Natural killer cell (primary cell): ENCODE measurements around the gene CDKAL1. TPM values are rescaled to one million over a fixed set of nuclear protein-coding genes. Genes with fewer than 3 reads are reported as not detected.

Experiments used
- ATAC-seq, 3 donors: fragments of 150-1000 bp in 2 of 3; fragments of 200-7000 bp in 1 of 3; cut with Tn5 transposase; 1 replicate in 1 of 3; 2 replicates in 2 of 3; pipeline ENCODE4 v1.10.0; 2021; ENCODE audit warnings: mild to moderate bottlenecking in 2 of 3, moderate library complexity in 2 of 3
- DNase-seq, 2 donors: peaks; one replicate each; pipeline versions ENCODE4 v3.0.0 to v3.0.0-alpha.2; 2013 to 2021; ENCODE audit warnings: mixed read lengths in 1 of 2
- H3K27ac ChIP-seq: one replicate; pipeline ENCODE4 v1.5.1; 2013; ENCODE audit warnings: mild to moderate bottlenecking, low read length
- H3K27me3 ChIP-seq: one replicate; pipeline ENCODE4 v1.6.1; 2013; ENCODE audit warnings: low read length; ENCODE audit not compliant: control insufficient read depth, insufficient read depth
- H3K36me3 ChIP-seq: one replicate; pipeline ENCODE4 v1.6.1; 2013; ENCODE audit warnings: low read length; ENCODE audit not compliant: control insufficient read depth, insufficient read depth
- H3K4me1 ChIP-seq: one replicate; pipeline ENCODE4 v1.6.1; 2013; ENCODE audit warnings: low read length; ENCODE audit not compliant: control insufficient read depth, insufficient read depth
- H3K4me3 ChIP-seq: one replicate; pipeline ENCODE4 v1.5.1; 2013; ENCODE audit warnings: low read length
- H3K9me3 ChIP-seq: one replicate; pipeline ENCODE4 v1.6.1; 2013; ENCODE audit warnings: low read length; ENCODE audit not compliant: control insufficient read depth, insufficient read depth
- H3K27ac Mint-ChIP-seq, 2 donors: one replicate each; pipeline ENCODE4 v1.8.0; 2022; ENCODE audit warnings: mild to moderate bottlenecking in 2 of 2, mixed read lengths in 2 of 2, moderate library complexity in 1 of 2
- H3K27me3 Mint-ChIP-seq, 2 donors: one replicate each; pipeline ENCODE4 v1.8.0; 2022; ENCODE audit warnings: low read depth in 2 of 2, mixed read lengths in 2 of 2
- H3K36me3 Mint-ChIP-seq: one replicate; pipeline ENCODE4 v1.8.0; 2022; ENCODE audit warnings: mixed read lengths
- H3K4me1 Mint-ChIP-seq, 2 donors: one replicate each; pipeline ENCODE4 v1.8.0; 2022; ENCODE audit warnings: mixed read lengths in 2 of 2
- H3K4me3 Mint-ChIP-seq: one replicate; pipeline ENCODE4 v1.8.0; 2022; ENCODE audit warnings: mild to moderate bottlenecking, moderate library complexity, mixed read lengths
- H3K9me3 Mint-ChIP-seq, 2 donors: one replicate each; pipeline ENCODE4 v1.8.0; 2022; ENCODE audit warnings: mixed read lengths in 2 of 2
- WGBS: methylation state at CpG from one replicate; pipeline ENCODE4 v1.1.7; 2013; ENCODE audit warnings: missing lambda C conversion rate; ENCODE audit not compliant: insufficient coverage; 5-methylcytosine and 5-hydroxymethylcytosine counted together
- intact Hi-C: fragments of 100-400 bp; cut with micrococcal nuclease; formaldehyde crosslinking; loops from one replicate; pipeline ENCODE4 v1.14.2; 2022
- total RNA-seq, 4 donors: library from RNA; stranded (reverse); fragments of 120-200 nt in 1 of 4; gene quantifications; one replicate each; pipeline versions ENCODE4 v1.2.3 to v1.2.4, GENCODE V29; 2013 to 2022
- TF ChIP-seq, protein P1 (sequence below): fragments of 200-600 bp; IDR thresholded peaks from one replicate; pipeline ENCODE4 v1.8.0; 2022; ENCODE audit warnings: antibody characterized with exemption

The CDKAL1 gene
- total RNA-seq, 3 donors from 2014 or later (not counting 1 experiment from before 2014, with no cell fraction given), result 26.0 to 32.8 (median 28.9) TPM

DNA sequence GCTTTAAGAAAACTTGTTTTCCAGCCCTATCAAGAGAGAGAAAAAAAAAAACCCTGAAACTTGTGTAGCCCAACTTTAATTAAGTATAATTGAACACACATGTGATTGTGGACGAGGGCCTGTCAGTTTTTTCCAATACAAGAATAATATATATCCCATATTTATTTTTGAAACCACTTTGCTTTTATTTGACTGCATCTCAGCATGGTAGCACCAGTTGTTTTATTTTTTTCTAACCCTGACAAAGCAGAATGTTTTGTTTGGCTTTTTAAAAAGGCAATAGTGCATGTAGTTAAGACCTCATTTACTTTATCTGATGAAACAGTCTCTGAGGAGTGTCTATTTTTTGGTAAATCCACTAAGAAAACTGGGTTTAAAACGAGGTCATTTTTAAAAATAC, 257.7 kb downstream of the CDKAL1 start:
- no peaks in the 10 kb centered on the region for H3K9me3 Mint-ChIP-seq
- H3K4me1 Mint-ChIP-seq, result no peaks in the 10 kb centered on the region
- WGBS, result 88% methylated on average over 1 of the region's 2 CpGs
- Histone ChIP-seq H3K36me3 (no peaks in the 10 kb centered on the region), H3K4me3 (no peak overlapping the region), H3K9me3 (no peaks in the 10 kb centered on the region), H3K4me1 (no peaks in the 10 kb centered on the region), H3K27ac (no peak overlapping the region), H3K27me3 (no peaks in the 10 kb centered on the region)
- intact Hi-C loops, result no loop called here
- no peaks in the 10 kb centered on the region for H3K27me3 Mint-ChIP-seq
- H3K4me3 Mint-ChIP-seq, result no peak overlapping the region
- DNase-seq (no peak), ATAC-seq (no peak)
- TF ChIP-seq, protein P1, sequence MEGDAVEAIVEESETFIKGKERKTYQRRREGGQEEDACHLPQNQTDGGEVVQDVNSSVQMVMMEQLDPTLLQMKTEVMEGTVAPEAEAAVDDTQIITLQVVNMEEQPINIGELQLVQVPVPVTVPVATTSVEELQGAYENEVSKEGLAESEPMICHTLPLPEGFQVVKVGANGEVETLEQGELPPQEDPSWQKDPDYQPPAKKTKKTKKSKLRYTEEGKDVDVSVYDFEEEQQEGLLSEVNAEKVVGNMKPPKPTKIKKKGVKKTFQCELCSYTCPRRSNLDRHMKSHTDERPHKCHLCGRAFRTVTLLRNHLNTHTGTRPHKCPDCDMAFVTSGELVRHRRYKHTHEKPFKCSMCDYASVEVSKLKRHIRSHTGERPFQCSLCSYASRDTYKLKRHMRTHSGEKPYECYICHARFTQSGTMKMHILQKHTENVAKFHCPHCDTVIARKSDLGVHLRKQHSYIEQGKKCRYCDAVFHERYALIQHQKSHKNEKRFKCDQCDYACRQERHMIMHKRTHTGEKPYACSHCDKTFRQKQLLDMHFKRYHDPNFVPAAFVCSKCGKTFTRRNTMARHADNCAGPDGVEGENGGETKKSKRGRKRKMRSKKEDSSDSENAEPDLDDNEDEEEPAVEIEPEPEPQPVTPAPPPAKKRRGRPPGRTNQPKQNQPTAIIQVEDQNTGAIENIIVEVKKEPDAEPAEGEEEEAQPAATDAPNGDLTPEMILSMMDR, result no peak
- H3K36me3 Mint-ChIP-seq, result no peaks in the 10 kb centered on the region
- H3K27ac Mint-ChIP-seq, result no peak overlapping the region

DNA sequence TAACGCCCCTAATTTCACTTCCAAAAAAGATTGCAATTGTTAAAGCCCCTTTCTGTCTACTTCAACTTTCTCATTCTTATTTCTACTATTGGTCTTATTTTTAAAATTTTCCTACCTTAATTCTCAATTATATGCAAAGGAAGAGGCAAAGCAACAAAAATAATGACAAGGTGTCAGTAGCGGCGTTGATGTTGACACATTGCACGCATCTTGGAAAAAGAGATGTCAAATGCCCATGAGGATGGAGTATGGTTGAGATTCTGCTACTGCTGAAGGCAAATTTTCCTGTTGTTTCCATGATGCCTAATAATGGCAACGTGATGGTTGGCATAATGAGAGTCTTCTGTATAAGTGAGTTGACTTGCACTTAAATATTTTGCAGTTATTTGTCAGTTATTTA, 258.9 kb downstream of the CDKAL1 start:
- Histone ChIP-seq H3K36me3 (no peaks in the 10 kb centered on the region), H3K27ac (no peak overlapping the region), H3K27me3 (no peaks in the 10 kb centered on the region), H3K4me3 (no peak overlapping the region), H3K9me3 (no peaks in the 10 kb centered on the region), H3K4me1 (no peaks in the 10 kb centered on the region)
- DNase-seq (no peak), ATAC-seq (no peak)
- WGBS, result 77% methylated on average over 5 of the region's 5 CpGs
- intact Hi-C loops, result no loop called here
- TF ChIP-seq, protein P1, result no peak
- no peak overlapping the region for H3K27ac Mint-ChIP-seq
- no peaks in the 10 kb centered on the region for H3K4me1 Mint-ChIP-seq
- no peaks in the 10 kb centered on the region for H3K36me3 Mint-ChIP-seq
- no peak overlapping the region for H3K4me3 Mint-ChIP-seq
- H3K9me3 Mint-ChIP-seq, result no peaks in the 10 kb centered on the region
- no peaks in the 10 kb centered on the region for H3K27me3 Mint-ChIP-seq

DNA sequence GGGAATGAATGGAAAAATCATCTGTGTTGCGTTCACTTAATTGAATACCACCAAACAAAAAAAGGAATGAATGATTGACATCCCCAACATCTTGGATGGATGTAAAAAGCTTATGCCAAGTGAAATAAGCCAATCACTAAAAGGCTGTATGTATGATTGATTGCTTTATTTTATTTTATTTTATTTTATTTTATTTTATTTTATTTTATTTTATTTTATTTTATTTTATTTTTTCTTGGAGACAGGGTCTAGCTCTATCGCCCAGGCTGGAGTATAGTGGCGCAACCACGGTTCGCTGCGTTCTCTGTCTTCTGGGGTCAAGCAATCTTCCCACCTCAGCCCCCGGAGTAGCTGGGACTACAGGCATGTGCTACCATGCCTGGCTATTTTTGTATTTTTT, 263.3 kb downstream of the CDKAL1 start:
- no peak overlapping the region for H3K4me3 Mint-ChIP-seq
- no peak for ATAC-seq
- 97% methylated on average over 6 of the region's 7 CpGs for WGBS

DNA sequence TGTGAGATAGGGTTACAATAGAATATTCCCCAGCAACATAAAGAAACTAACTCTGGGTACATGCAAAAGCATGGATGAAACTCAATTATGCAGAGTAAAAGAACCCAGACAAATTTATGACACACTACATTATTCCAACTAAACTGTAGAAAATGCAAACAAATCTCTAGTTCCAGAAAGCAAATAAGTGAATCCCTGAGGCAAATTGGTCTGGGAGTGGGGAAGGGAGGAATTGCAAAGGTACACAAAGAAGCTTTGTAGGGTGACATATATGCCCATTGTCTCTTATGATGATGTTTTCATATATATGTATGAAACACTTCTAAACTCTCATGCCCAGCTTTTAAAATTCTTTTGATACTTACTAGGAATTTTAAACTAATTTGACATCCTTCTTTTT, 266.0 kb downstream of the CDKAL1 start:
- Mint-ChIP-seq H3K36me3 (no peaks in the 10 kb centered on the region), H3K27me3 (no peaks in the 10 kb centered on the region), H3K4me3 (no peak overlapping the region), H3K9me3 (no peaks in the 10 kb centered on the region), H3K4me1 (no peaks in the 10 kb centered on the region), H3K27ac (no peak overlapping the region)
- Histone ChIP-seq H3K4me3 (no peak overlapping the region), H3K27ac (no peak overlapping the region), H3K36me3 (no peaks in the 10 kb centered on the region), H3K9me3 (no peaks in the 10 kb centered on the region), H3K4me1 (no peaks in the 10 kb centered on the region), H3K27me3 (no peaks in the 10 kb centered on the region)
- intact Hi-C loops, result no loop called here
- ATAC-seq (no peak), DNase-seq (no peak)
- TF ChIP-seq, protein P1, result no peak

More for the DNA sequence above, 263.3 kb downstream of the CDKAL1 start:
- no peaks in the 10 kb centered on the region for H3K27me3 ChIP-seq
- Mint-ChIP-seq H3K36me3 (no peaks in the 10 kb centered on the region), H3K4me1 (no peaks in the 10 kb centered on the region), H3K27ac (no peak overlapping the region), H3K27me3 (no peaks in the 10 kb centered on the region), H3K9me3 (no peaks in the 10 kb centered on the region)
- H3K4me3 ChIP-seq, result no peak overlapping the region
- TF ChIP-seq, protein P1, result no peak
- DNase-seq, result no peak
- H3K4me1 ChIP-seq, result no peaks in the 10 kb centered on the region
- intact Hi-C loops, result no loop called here
- no peaks in the 10 kb centered on the region for H3K9me3 ChIP-seq
- H3K27ac ChIP-seq, result no peak overlapping the region
- no peaks in the 10 kb centered on the region for H3K36me3 ChIP-seq
